ENCODE measurements around the gene NUAK2.
A peak's percentile ranks its signal among the peaks of the same experiment; 100 is the strongest.

NUAK2 gene

GRCh38 chr1:205351984-205352713 lies 30.6 kb upstream of the NUAK2 start (continued):
- 0 out of 2 replicates have a peak, but pooled peaks have one; percentile 29 for TF ChIP-seq ZNF341 (tag by site-specific recombination; IDR thresholded peaks at IDR 0.05; ENCODE audit: low read depth)
- TF ChIP-seq ZNF600 (tag by site-specific recombination; IDR thresholded peaks at IDR 0.05), result peak; percentile 79
- TF ChIP-seq GLIS1 (tag by site-specific recombination; IDR thresholded peaks at IDR 0.05), result peak; percentile 18; the same call in 1 of the 2 replicates
- 0 out of 2 replicates have a peak, but pooled peaks have one; percentile 48 for TF ChIP-seq ZIC2 (tag by site-specific recombination; IDR thresholded peaks at IDR 0.05)
- no peak for TF ChIP-seq ZBTB1 (tag by site-specific recombination; IDR thresholded peaks at IDR 0.05)
- TF ChIP-seq ZNF792 (tag by site-specific recombination; IDR thresholded peaks at IDR 0.05), result no peak
- no peak for TF ChIP-seq ZNF76 (tag by site-specific recombination; IDR thresholded peaks at IDR 0.05; ENCODE audit: borderline replicate concordance, low read depth)
- no peak for TF ChIP-seq GLI2 (tag by site-specific recombination; IDR thresholded peaks at IDR 0.05; ENCODE audit: borderline replicate concordance, low read depth)
- peak; percentile 94 for TF ChIP-seq ZBTB48 (tag by site-specific recombination; IDR thresholded peaks at IDR 0.05)
- no peak for TF ChIP-seq ZNF311 (tag by site-specific recombination; IDR thresholded peaks at IDR 0.05; ENCODE audit: borderline replicate concordance)
- TF ChIP-seq, protein P1, sequence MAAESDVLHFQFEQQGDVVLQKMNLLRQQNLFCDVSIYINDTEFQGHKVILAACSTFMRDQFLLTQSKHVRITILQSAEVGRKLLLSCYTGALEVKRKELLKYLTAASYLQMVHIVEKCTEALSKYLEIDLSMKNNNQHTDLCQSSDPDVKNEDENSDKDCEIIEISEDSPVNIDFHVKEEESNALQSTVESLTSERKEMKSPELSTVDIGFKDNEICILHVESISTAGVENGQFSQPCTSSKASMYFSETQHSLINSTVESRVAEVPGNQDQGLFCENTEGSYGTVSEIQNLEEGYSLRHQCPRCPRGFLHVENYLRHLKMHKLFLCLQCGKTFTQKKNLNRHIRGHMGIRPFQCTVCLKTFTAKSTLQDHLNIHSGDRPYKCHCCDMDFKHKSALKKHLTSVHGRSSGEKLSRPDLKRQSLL (tag by site-specific recombination; IDR thresholded peaks at IDR 0.05), result no peak
- TF ChIP-seq ZNF549 (tag by site-specific recombination; IDR thresholded peaks at IDR 0.05), result no peak

DNA sequence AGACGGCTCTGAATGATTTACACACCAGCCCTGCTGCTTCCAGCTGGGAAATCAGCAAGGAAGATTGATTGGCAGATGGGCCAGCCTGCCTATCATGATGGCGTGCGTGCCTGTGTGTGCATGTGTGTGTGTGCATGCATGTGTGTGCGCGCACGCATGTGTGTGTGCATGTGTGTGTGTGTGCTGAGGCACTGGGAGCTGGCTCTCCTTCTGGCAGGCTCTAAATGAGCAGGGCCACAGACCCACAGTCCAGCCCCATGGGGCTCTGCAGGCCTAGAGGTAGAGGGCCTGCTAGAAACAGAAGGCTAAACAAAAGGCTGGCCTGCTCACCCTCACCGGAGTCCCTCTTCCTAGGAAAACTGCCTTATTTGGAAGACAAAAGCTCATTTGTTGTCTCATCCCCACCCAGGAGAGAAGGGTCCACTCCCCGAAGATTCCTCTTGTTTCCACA lies 29.2 kb upstream of the NUAK2 start:
- POLR2A ChIA-PET, result no interaction called here

More for the DNA sequence above, 29.2 kb upstream of the NUAK2 start:
- Histone ChIP-seq H3K36me3 (ENCODE audit: control insufficient read depth in 2 of 2, insufficient read depth in 1 of 2, low read length in 2 of 2) (no peaks in the 10 kb centered on the region), H3K27ac (ENCODE audit: extremely low read depth, low read depth, low read length) (no peak overlapping the region), H3K9me3 (ENCODE audit: control insufficient read depth, insufficient read depth, low read depth, low read length) (no peaks in the 10 kb centered on the region), H3K4me3 (ENCODE audit: low read depth, low read length) (no peak overlapping the region), H3K4me1 (ENCODE audit: control insufficient read depth, insufficient read depth, low read length) (no peaks in the 10 kb centered on the region; the same call in 1 of the 2 replicates)
- CTCF ChIA-PET, result interaction anchor here (0.6 to 4.3 kb wide), 9 partner anchors 11 to 1871 kb away, joined by 3 to 62 read pairs (median 6); no protein-coding TSS in a partner anchor
- TF ChIP-seq ZNF391 (tag by site-specific recombination; IDR thresholded peaks at IDR 0.05; ENCODE audit: borderline replicate concordance, low read depth), result no peak
- TF ChIP-seq ZNF292 (tag by site-specific recombination; IDR thresholded peaks at IDR 0.05; ENCODE audit: borderline replicate concordance, low read depth), result no peak
- TF ChIP-seq KLF1 (tag by site-specific recombination; IDR thresholded peaks at IDR 0.05), result no peak
- TF ChIP-seq ZNF239 (tag by site-specific recombination; IDR thresholded peaks at IDR 0.05), result no peak
- TF ChIP-seq SP2 (tag by site-specific recombination; IDR thresholded peaks at IDR 0.05), result no peak
- peak; percentile 28; the same call in 1 of the 2 replicates for TF ChIP-seq ZIC2 (tag by site-specific recombination; IDR thresholded peaks at IDR 0.05)
- TF ChIP-seq ZNF133 (tag by site-specific recombination; IDR thresholded peaks at IDR 0.05), result no peak
- no peak for TF ChIP-seq ZNF660 (tag by site-specific recombination; IDR thresholded peaks at IDR 0.05)
- TF ChIP-seq TSHZ1 (tag by site-specific recombination; IDR thresholded peaks at IDR 0.05; ENCODE audit: borderline replicate concordance), result peak; percentile 15; the same call in 1 of the 2 replicates
- no peak for TF ChIP-seq KLF10 (tag by site-specific recombination; IDR thresholded peaks at IDR 0.05)
- no peak for TF ChIP-seq ZNF350 (tag by site-specific recombination; IDR thresholded peaks at IDR 0.05)
- no peak for TF ChIP-seq ZNF785 (tag by site-specific recombination; IDR thresholded peaks at IDR 0.05)
- no peak for TF ChIP-seq SP3 (tag by site-specific recombination; IDR thresholded peaks at IDR 0.05)
- TF ChIP-seq SCRT1 (tag by site-specific recombination; IDR thresholded peaks at IDR 0.05; ENCODE audit: borderline replicate concordance), result no peak
- no peak for TF ChIP-seq ZNF701 (tag by site-specific recombination; IDR thresholded peaks at IDR 0.05)
- peak; percentile 95 for TF ChIP-seq ZSCAN4 (tag by site-specific recombination; IDR thresholded peaks at IDR 0.05)
- TF ChIP-seq ZNF175 (tag by site-specific recombination; IDR thresholded peaks at IDR 0.05), result no peak
- no peak for TF ChIP-seq ZNF274 (IDR thresholded peaks at IDR 0.05; ENCODE audit: low read length)
- no peak for TF ChIP-seq ZNF274 (tag by site-specific recombination; IDR thresholded peaks at IDR 0.05; ENCODE audit: borderline replicate concordance)
